K562 (cell line): ENCODE results near the gene CRYBB1. TPM values are rescaled to one million over a fixed set of nuclear protein-coding genes. Genes with fewer than 3 reads are reported as not detected.

Experiments used
- ARID3B ChIP-seq: fragments of 250-450 bp; sonication (Bioruptor Pico); IDR thresholded peaks from 2 replicates; pipeline ENCODE4 v1.4.0; 2020; ENCODE audit warnings: borderline replicate concordance
- CHD2 ChIP-seq: IDR thresholded peaks from 2 replicates; pipeline ENCODE4 v1.6.1; 2011; ENCODE audit warnings: low read depth, low read length
- FOXP4 ChIP-seq: sonication (generic); formaldehyde crosslinking; IDR thresholded peaks from 2 replicates; pipeline ENCODE4 v1.8.0; 2022; ENCODE audit warnings: mild to moderate bottlenecking, missing genetic modification reagents, borderline replicate concordance
- KDM5B ChIP-seq: fragments of 200-600 bp; sonication (generic); IDR thresholded peaks from 2 replicates; pipeline ENCODE4 v1.6.1; 2012; ENCODE audit warnings: low read depth, mild to moderate bottlenecking, moderate library complexity, low read length, control low read depth, inconsistent platforms; ENCODE audit not compliant: insufficient replicate concordance
- MAFF ChIP-seq: IDR thresholded peaks from 2 replicates; pipeline ENCODE4 v1.6.1; 2012; ENCODE audit warnings: low read length, improper control_type of control experiment
- MAX ChIP-seq: sonication (generic); formaldehyde crosslinking; IDR thresholded peaks from 2 replicates; pipeline ENCODE4 v1.9.0; 2022; ENCODE audit warnings: mild to moderate bottlenecking, missing genetic modification reagents
- NFIC ChIP-seq: fragments of 450-650 bp; IDR thresholded peaks from 2 replicates; pipeline ENCODE4 v1.6.1; 2017; ENCODE audit warnings: mild to moderate bottlenecking, inconsistent platforms
- NFRKB ChIP-seq: fragments of 450-650 bp; IDR thresholded peaks from 2 replicates; pipeline ENCODE4 v1.6.1; 2016; ENCODE audit warnings: low read depth
- PML ChIP-seq: IDR thresholded peaks from 2 replicates; pipeline ENCODE4 v1.6.1; 2012; ENCODE audit warnings: low read length, inconsistent platforms
- PRMT5 ChIP-seq: sonication (generic); formaldehyde crosslinking; IDR thresholded peaks from 2 replicates; pipeline ENCODE4 v1.5.0; 2020; ENCODE audit warnings: missing genetic modification reagents
- RBM25 ChIP-seq: fragments of 200-400 bp; formaldehyde crosslinking; IDR thresholded peaks from 2 replicates; pipeline ENCODE4 v1.6.1; 2018; ENCODE audit warnings: low read length, low read depth, moderate library complexity; ENCODE audit not compliant: severe bottlenecking
- RERE ChIP-seq: sonication (generic); formaldehyde crosslinking; IDR thresholded peaks from 2 replicates; pipeline ENCODE4 v1.8.0; 2023; ENCODE audit warnings: missing genetic modification reagents, mild to moderate bottlenecking, borderline replicate concordance
- SIRT6 ChIP-seq: IDR thresholded peaks from one replicate; pipeline ENCODE4 v1.6.1; 2012; ENCODE audit warnings: low read depth, mild to moderate bottlenecking, control low read depth, inconsistent platforms, low read length, moderate library complexity
- TBL1XR1 ChIP-seq, 2 experiments: IDR thresholded peaks; 2 replicates each; pipeline ENCODE4 v1.6.1; 2012; ENCODE audit warnings: improper control_type of control experiment in 2 of 2, low read length in 2 of 2, mild to moderate bottlenecking in 1 of 2
- ZBTB2 ChIP-seq: fragments of 450-650 bp; IDR thresholded peaks from 2 replicates; pipeline ENCODE4 v1.6.1; 2016; ENCODE audit warnings: antibody characterized with exemption
- ZNF124 ChIP-seq: sonication (generic); formaldehyde crosslinking; IDR thresholded peaks from 2 replicates; pipeline ENCODE4 v1.8.1; 2022; ENCODE audit warnings: missing genetic modification reagents
- ZNF140 ChIP-seq: fragments of 250-450 bp; sonication (Bioruptor Pico); IDR thresholded peaks from 2 replicates; pipeline ENCODE4 v1.8.0; 2021; ENCODE audit warnings: moderate library complexity, mild to moderate bottlenecking, inconsistent platforms
- ZNF146 ChIP-seq: IDR thresholded peaks from one replicate; pipeline ENCODE4 v1.6.1; 2018; ENCODE audit warnings: missing compliant biosample characterization; ENCODE audit not compliant: unreplicated experiment
- polyA plus RNA-seq, 8 experiments: library from polyadenylated mRNA; depleted of rRNA in 4 of 8; stranded (reverse) in 5 of 8; unstranded in 3 of 8; fragments of >200 nt; fragmentation: Nextera tagmentation in 2 of 8; fragmentation: Illumina TruSeq in 1 of 8; extraction: Ambion mirVana in 2 of 8; extraction: Trizol in 1 of 8; gene quantifications; 2 replicates each; pipeline versions ENCODE4 v1.2.1 to v1.2.3, GENCODE V29; 2011 to 2014; ENCODE audit warnings: inconsistent platforms in 1 of 8, missing spikeins in 1 of 8
- total RNA-seq, 7 experiments: library from RNA; depleted of rRNA in 6 of 7; stranded (reverse); fragments of >200 nt in 6 of 7; fragmentation: Illumina TruSeq in 2 of 7; extraction: Trizol in 2 of 7; gene quantifications; 2 replicates each; pipeline versions ENCODE4 v1.2.1 to v1.2.3, GENCODE V29; 2011 to 2021; ENCODE audit warnings: low replicate concordance in 1 of 7

CRYBB1 gene
- total and polyA plus RNA-seq, 9 of the 15 experiments (the other 6 are each of a cell fraction or from before 2014, with no cell fraction given) = 0.16 to 0.45 (median 0.33) TPM; not detected in 2

GRCh38 chr22:26573026-26573662, 44.7 kb downstream of the CRYBB1 start (continued):
- no peak for TF ChIP-seq PRMT5 (CRISPR knock-in tag)
- TF ChIP-seq PML = no peak
- TF ChIP-seq KDM5B = no peak
- no peak for TF ChIP-seq SIRT6
- no peak for TF ChIP-seq ARID3B (CRISPR knock-in tag)
- TF ChIP-seq ZNF146 (CRISPR knock-in tag) = no peak
- no peak for TF ChIP-seq ZBTB2
- TF ChIP-seq FOXP4 (CRISPR knock-in tag) = no peak
- TF ChIP-seq RERE = no peak
- TF ChIP-seq MAFF = no peak
- TF ChIP-seq ZNF140 (CRISPR knock-in tag) = no peak
- no peak for TF ChIP-seq MAX
- TF ChIP-seq CHD2 = no peak
- TF ChIP-seq ZNF124 (CRISPR knock-in tag) = no peak
- TF ChIP-seq RBM25 = no peak
- TF ChIP-seq TBL1XR1 (IDR thresholded peaks at IDR 0.05; ENCODE audit: low read length in 2 of 2) = no peak
- TF ChIP-seq NFIC = peak; percentile 67
- no peak for TF ChIP-seq NFRKB
